Measurements from ENCODE around the gene KIFC3.

GRCh38 chr16:57752581-57753447 lies 49.5 kb downstream of the KIFC3 start:
- no peak for TF ChIP-seq CTCF (IDR thresholded peaks at IDR 0.05)
- TF ChIP-seq POLR2A (IDR thresholded peaks at IDR 0.05) = no peak

Measured in breast epithelium (tissue), 3 donors.